BLaER1 treated with 17β-estradiol and CSF1 and Interleukin-3, amounts not matched to agents 10 nM and 100 nM (cell line): Measurements from ENCODE around the gene VPS35L.

Experiments used
- H3K27ac ChIP-seq, 11 experiments: shearing (Covaris generic); formaldehyde crosslinking; 2 replicates each; pipeline ENCODE4 v1.8.1; 2022
- H3K27me3 ChIP-seq, 11 experiments: shearing (Covaris generic); formaldehyde crosslinking; 2 replicates each; pipeline ENCODE4 v1.8.1; 2022
- H3K36me3 ChIP-seq, 11 experiments: shearing (Covaris generic); formaldehyde crosslinking; 2 replicates each; pipeline ENCODE4 v1.8.1; 2022
- H3K4me1 ChIP-seq, 10 experiments: shearing (Covaris generic); formaldehyde crosslinking; 2 replicates each; pipeline ENCODE4 v1.8.1; 2022
- H3K4me2 ChIP-seq, 11 experiments: shearing (Covaris generic); formaldehyde crosslinking; 2 replicates each; pipeline ENCODE4 v1.8.1; 2022
- H3K4me3 ChIP-seq, 10 experiments: shearing (Covaris generic); formaldehyde crosslinking; 2 replicates each; pipeline ENCODE4 v1.8.1; 2022
- H3K9ac ChIP-seq, 11 experiments: shearing (Covaris generic); formaldehyde crosslinking; 2 replicates each; pipeline ENCODE4 v1.8.1; 2022
- H3K9me3 ChIP-seq, 11 experiments: shearing (Covaris generic); formaldehyde crosslinking; replicated peaks in 1 of 11; 2 replicates each; pipeline ENCODE4 v1.8.1; 2022
- H4K20me1 ChIP-seq, 11 experiments: shearing (Covaris generic); formaldehyde crosslinking; 2 replicates each; pipeline ENCODE4 v1.8.1; 2022
- Cebpa-rat ChIP-seq, 11 experiments: shearing (Covaris generic); IDR thresholded peaks; 2 replicates each; pipeline ENCODE4 v1.8.1; 2022

VPS35L gene

DNA sequence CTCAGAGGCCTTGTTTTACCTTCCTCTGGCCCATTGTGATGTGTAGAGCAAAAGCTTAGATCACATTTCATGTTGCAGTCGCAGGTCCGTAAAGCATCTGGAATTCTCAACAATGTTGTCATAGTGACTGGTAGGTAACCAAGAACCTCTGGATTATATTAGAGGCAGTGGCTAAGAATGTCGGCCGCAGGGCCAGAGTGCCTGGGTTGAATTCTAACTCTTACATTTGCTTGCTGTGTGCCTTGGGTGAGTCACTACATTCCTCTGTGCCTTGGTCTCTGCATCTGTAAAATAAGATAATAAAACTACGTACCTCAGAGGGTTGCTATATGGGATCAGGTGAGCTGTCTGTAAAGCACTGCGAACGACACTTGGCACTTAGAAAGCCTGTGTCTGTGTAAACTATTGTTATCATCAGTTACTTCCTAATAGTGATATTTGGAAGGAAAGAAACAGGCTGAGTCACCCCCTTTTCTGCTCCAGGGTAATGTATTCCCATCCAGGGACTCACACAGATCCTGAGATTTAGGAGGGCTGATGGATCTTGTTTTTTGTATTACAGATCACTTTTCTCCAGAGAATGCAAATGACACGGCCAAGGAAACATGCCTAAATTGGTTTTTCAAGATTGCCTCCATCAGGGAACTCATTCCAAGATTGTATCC lies 52.2 kb downstream of the VPS35L start:
- peaks cover 0 to 94% (median 21%) of the 10 kb centered on the region in 11 experiments; a peak in 12 of 22 replicates for H3K36me3 ChIP-seq
- no peaks in the 10 kb centered on the region for H3K27me3 ChIP-seq
- no peak overlapping the region for H3K9ac ChIP-seq
- H3K4me3 ChIP-seq, result no peak overlapping the region
- H3K4me2 ChIP-seq, result no peak overlapping the region
- no peak overlapping the region for H3K27ac ChIP-seq
- no peaks in the 10 kb centered on the region for H4K20me1 ChIP-seq
- no peak for TF ChIP-seq Cebpa-rat (IDR thresholded peaks at IDR 0.05)
- H3K9me3 ChIP-seq, result peaks cover 6 to 15% (median 11%) of the 10 kb centered on the region in 11 experiments; a peak in 18 of 22 replicates
- no peaks in the 10 kb centered on the region for H3K4me1 ChIP-seq

DNA sequence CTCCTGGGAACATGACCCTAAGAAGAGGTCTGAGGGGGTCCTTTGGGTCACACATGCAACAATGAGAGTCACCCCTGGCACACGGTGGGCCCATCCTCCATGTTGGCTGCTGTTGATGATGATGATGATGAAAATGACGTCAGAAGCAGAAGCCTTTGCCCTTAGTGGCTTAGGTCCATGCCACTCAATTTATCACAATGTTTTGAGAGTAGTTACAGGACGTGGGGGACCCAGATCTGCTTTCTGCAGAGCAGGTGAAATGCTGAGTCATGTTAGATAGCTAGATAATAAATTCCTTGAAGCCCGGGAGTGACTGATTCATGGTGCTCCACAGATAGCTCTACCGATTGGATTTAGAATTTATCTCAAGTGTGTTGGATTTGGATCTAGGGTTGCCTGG lies 53.9 kb downstream of the VPS35L start:
- Histone ChIP-seq H3K27ac (no peak overlapping the region), H3K4me3 (no peak overlapping the region), H4K20me1 (no peaks in the 10 kb centered on the region), H3K9ac (no peak overlapping the region), H3K9me3 (peaks cover 6 to 15% (median 11%) of the 10 kb centered on the region in 11 experiments; a peak in 18 of 22 replicates), H3K27me3 (no peaks in the 10 kb centered on the region), H3K4me2 (no peak overlapping the region), H3K36me3 (peaks cover 0 to 99% (median 21%) of the 10 kb centered on the region in 11 experiments; a peak in 11 of 22 replicates), H3K4me1 (no peaks in the 10 kb centered on the region)
- TF ChIP-seq Cebpa-rat (IDR thresholded peaks at IDR 0.05), result no peak

- peaks cover 0 to 93% (median 21%) of the 10 kb centered on the region in 11 experiments; a peak in 11 of 22 replicates for H3K36me3 ChIP-seq
- TF ChIP-seq Cebpa-rat (IDR thresholded peaks at IDR 0.05), result no peak
- no peaks in the 10 kb centered on the region for H3K27me3 ChIP-seq
- no peak overlapping the region for H3K9ac ChIP-seq
- H3K9me3 ChIP-seq, result peaks cover 6 to 15% (median 11%) of the 10 kb centered on the region in 11 experiments; a peak in 18 of 22 replicates
- H3K4me1 ChIP-seq, result no peaks in the 10 kb centered on the region
- H4K20me1 ChIP-seq, result no peaks in the 10 kb centered on the region
- no peak overlapping the region for H3K4me3 ChIP-seq
- no peak overlapping the region for H3K27ac ChIP-seq
- H3K4me2 ChIP-seq, result no peak overlapping the region
These were observed 54.7 kb downstream of the VPS35L start for GRCh38 chr16:19610200-19610599.

DNA sequence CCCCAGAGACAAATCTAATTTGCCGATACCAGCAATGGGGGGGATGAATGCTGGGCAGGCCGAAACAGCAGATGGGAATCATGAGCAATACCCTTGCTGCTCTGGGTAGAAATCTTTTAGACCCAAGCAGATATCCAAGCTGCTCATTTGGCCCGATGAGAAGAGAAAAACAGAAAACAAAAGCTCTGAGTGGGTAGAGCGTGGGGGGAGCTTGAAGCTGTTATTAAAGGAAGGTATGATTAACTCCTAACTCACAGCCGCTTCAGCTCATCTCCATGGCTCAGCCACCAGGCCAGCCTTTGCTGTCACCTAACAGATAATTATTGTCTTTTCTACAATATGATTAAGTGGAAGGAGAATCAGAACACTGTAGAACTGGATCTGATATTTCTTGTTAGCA lies 58.3 kb downstream of the VPS35L start:
- Histone ChIP-seq H3K9ac (no peak overlapping the region), H4K20me1 (no peaks in the 10 kb centered on the region), H3K9me3 (no peaks in the 10 kb centered on the region), H3K4me3 (no peak overlapping the region), H3K4me2 (no peak overlapping the region), H3K27ac (no peak overlapping the region), H3K36me3 (peaks cover 0 to 83% (median 3%) of the 10 kb centered on the region in 11 experiments; a peak in 7 of 22 replicates), H3K27me3 (no peaks in the 10 kb centered on the region), H3K4me1 (no peaks in the 10 kb centered on the region)
- TF ChIP-seq Cebpa-rat (IDR thresholded peaks at IDR 0.05), result no peak

DNA sequence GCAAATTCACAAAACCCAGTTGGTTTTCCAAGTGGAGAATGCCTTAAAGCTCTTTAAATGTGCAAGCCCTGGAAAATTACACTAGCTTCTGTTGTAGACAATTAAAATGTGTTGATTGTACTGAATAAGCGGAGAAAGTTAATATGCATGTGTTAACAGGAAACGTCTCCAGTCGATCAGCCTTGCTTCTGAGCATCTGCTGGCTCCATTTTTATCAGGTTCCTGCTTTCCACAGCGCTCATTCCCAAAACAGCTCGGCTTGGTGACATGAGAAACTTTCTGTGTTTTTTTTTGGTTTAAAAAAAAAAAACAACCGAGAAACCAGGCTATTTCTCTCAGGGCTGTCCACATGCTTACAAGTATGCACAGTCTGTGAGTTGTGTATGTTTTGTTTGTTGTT lies 60.7 kb downstream of the VPS35L start:
- no peaks in the 10 kb centered on the region for H3K27me3 ChIP-seq

DNA sequence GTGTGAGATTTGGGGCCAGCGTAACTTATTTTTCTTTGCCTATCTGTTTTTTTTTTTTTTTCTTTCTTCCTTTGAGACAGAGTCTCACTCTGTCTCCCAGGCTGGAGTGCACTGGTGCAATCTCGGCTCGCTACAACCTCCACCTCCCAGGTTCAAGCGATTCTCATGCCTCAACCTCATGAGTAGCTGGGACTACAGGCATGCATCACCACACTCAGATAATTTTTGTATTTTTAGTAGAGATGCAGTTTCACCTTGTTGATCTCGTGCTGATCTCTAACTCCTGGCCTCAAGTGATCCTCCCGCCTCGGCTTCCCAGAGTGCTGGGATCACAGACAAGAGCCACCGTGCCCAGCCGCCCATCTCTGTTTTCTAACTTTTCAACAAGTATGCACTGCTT lies 63.4 kb downstream of the VPS35L start:
- Histone ChIP-seq H3K4me1 (no peaks in the 10 kb centered on the region), H3K9me3 (no peaks in the 10 kb centered on the region), H4K20me1 (no peaks in the 10 kb centered on the region), H3K4me2 (no peak overlapping the region), H3K27ac (no peak overlapping the region), H3K36me3 (peaks cover 0 to 59% (median 0%) of the 10 kb centered on the region in 11 experiments; a peak in 5 of 22 replicates), H3K4me3 (no peak overlapping the region), H3K27me3 (no peaks in the 10 kb centered on the region), H3K9ac (no peak overlapping the region)
- no peak for TF ChIP-seq Cebpa-rat (IDR thresholded peaks at IDR 0.05)

More for the DNA sequence above, 60.7 kb downstream of the VPS35L start:
- H3K9ac ChIP-seq, result no peak overlapping the region
- no peaks in the 10 kb centered on the region for H3K4me1 ChIP-seq
- H3K27ac ChIP-seq, result no peak overlapping the region
- no peaks in the 10 kb centered on the region for H4K20me1 ChIP-seq
- peaks cover 0 to 72% (median 0%) of the 10 kb centered on the region in 11 experiments; a peak in 6 of 22 replicates for H3K36me3 ChIP-seq
- no peak overlapping the region for H3K4me3 ChIP-seq
- H3K4me2 ChIP-seq, result no peak overlapping the region
- no peaks in the 10 kb centered on the region for H3K9me3 ChIP-seq
- no peak for TF ChIP-seq Cebpa-rat (IDR thresholded peaks at IDR 0.05)

- Histone ChIP-seq H3K4me1 (no peaks in the 10 kb centered on the region), H4K20me1 (no peaks in the 10 kb centered on the region), H3K4me3 (no peak overlapping the region), H3K9me3 (no peaks in the 10 kb centered on the region), H3K4me2 (no peak overlapping the region), H3K27ac (no peak overlapping the region), H3K9ac (no peak overlapping the region), H3K27me3 (no peaks in the 10 kb centered on the region), H3K36me3 (peaks cover 0 to 70% (median 0%) of the 10 kb centered on the region in 11 experiments; a peak in 5 of 22 replicates)
- TF ChIP-seq Cebpa-rat (IDR thresholded peaks at IDR 0.05), result no peak
These were observed 65.9 kb downstream of the VPS35L start for GRCh38 chr16:19621445-19621844.

- no peak for TF ChIP-seq Cebpa-rat (IDR thresholded peaks at IDR 0.05)
These were observed 69.5 kb downstream of the VPS35L start for GRCh38 chr16:19625039-19625438.

GRCh38 chr16:19636436-19637267 lies 81.1 kb downstream of the VPS35L start:
- H3K36me3 ChIP-seq, result peaks cover 4 to 85% (median 27%) of the 10 kb centered on the region in 11 experiments; a peak in 18 of 22 replicates
- no peak overlapping the region for H3K4me2 ChIP-seq
- peaks cover 0 to 21% (median 12%) of the 10 kb centered on the region in 10 experiments; a peak in 9 of 20 replicates for H3K4me1 ChIP-seq
- TF ChIP-seq Cebpa-rat (IDR thresholded peaks at IDR 0.05), result no peak
- H3K27me3 ChIP-seq, result no peaks in the 10 kb centered on the region
- H3K4me3 ChIP-seq, result no peak overlapping the region
- no peaks in the 10 kb centered on the region for H3K9me3 ChIP-seq
- H4K20me1 ChIP-seq, result no peaks in the 10 kb centered on the region
- no peak overlapping the region for H3K27ac ChIP-seq
- H3K9ac ChIP-seq, result no peak overlapping the region

More at GRCh38 chr16:19625039-19625438, 69.5 kb downstream of the VPS35L start:
- Histone ChIP-seq H3K4me2 (no peak overlapping the region), H3K9ac (no peak overlapping the region), H3K36me3 (peaks cover 0 to 68% (median 0%) of the 10 kb centered on the region in 11 experiments; a peak in 7 of 22 replicates), H3K4me3 (no peak overlapping the region), H3K4me1 (no peaks in the 10 kb centered on the region), H4K20me1 (no peaks in the 10 kb centered on the region), H3K27ac (no peak overlapping the region), H3K27me3 (no peaks in the 10 kb centered on the region), H3K9me3 (no peaks in the 10 kb centered on the region)
